GM19438 (cell line): ENCODE results near the gene TTC39B.

Experiments
- ATAC-seq: cut with Tn5 transposase; IDR thresholded peaks from one replicate; pipeline ENCODE4 v1.9.1; 2021; ENCODE audit warnings: low read depth; ENCODE audit not compliant: unreplicated experiment

The TTC39B gene

DNA sequence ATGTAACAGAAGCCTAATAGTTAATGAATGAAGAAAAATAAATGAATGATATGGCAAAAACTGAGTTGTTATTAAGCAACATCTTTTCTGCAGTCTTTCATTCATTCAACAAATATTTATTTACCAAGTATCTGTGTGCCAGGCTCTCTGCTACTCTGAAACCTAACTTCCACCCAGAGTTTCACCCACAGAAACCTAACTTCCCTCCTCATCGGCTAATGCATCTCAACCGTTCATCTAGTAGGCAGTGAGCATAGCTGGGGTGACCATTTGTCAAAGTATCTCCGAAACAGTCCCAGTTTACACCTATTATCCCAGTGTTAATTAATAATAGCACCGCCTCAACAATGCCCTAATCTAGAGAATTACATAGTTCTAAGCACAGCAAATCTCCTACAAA is 1.5 kb downstream of the TTC39B start:
- no peak for ATAC-seq

DNA sequence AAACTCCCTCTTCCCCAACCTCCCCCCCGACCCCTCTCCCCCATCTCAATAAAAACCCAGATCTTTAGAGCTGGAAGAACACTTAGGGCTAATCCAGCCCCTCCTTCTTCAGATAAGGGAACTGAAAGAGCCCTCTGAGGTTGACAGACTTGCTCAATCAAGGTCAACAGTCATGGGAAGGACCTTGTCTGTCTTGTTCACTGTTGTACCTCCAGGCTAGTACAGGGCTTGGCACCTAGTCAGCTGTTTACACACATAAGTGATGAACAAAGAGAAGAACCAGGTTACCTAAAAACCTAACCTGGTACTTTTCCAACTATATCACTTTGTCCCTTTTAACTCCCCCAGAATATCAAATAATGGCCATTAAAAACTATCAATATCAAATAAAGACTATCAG is 2.4 kb downstream of the TTC39B start:
- ATAC-seq, result no peak

DNA sequence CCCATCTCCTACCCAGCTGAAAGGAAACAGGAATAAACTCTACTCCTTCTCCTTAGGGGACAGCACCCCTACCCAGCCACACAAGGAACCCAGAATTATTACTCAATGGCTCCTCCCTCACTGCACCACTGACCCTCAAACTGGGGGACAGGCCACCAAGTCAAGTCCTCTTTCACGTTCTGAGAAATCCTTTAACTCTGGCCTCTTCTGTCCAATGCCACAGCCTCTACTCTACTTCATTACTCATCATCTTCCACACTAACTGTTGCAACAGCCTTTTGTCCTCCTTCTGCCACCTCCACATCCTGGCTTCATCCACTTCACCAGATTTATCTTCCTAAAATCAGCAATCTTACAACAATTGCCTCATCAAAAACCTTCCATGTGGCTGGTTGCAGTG is 6.8 kb downstream of the TTC39B start:
- no peak for ATAC-seq

DNA sequence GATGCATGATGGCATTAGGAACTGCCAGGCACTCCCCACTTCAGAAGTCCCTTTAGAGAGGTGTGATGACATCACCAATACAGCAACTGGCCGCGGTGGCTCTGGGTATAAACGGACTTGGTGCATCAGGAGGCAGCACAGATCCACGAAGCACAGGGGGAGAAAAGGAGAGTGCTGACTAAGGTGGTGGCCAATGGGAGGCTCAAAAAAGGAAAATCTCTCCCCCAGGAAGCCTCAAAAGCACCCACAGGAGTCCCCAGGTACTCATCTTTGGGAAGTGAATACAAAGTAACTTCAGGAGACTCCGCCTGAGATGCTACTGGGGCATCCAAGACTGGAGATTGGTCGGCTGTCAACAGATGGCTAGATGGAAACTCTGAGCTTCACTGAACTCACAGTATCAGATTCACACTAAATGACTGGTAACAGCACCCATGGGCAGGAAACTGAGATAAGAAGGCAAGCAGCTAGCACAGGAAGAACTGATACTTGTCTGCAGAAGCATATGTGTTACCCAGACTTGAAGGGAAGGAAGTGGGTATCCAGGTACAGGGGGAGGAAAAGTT is 7.6 kb downstream of the TTC39B start:
- peak; percentile 89 for ATAC-seq

DNA sequence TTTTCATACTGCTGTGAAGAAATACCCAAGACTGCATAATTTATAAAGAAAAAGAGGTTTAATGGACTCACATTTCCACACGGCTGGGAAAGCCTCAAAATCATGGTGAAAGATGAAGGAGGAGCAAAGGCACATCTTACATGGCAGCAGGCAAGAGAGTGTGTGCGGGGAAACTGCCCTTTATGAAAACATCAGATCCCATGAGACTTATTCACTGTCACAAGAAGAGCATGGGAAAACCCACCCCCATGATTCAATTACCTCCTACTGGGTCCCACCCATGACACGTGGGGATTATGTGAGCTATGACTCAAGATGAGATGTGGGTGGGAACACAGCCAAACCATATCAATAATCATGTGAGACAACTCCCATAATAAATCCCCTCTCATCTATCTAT is 8.7 kb downstream of the TTC39B start:
- no peak for ATAC-seq

DNA sequence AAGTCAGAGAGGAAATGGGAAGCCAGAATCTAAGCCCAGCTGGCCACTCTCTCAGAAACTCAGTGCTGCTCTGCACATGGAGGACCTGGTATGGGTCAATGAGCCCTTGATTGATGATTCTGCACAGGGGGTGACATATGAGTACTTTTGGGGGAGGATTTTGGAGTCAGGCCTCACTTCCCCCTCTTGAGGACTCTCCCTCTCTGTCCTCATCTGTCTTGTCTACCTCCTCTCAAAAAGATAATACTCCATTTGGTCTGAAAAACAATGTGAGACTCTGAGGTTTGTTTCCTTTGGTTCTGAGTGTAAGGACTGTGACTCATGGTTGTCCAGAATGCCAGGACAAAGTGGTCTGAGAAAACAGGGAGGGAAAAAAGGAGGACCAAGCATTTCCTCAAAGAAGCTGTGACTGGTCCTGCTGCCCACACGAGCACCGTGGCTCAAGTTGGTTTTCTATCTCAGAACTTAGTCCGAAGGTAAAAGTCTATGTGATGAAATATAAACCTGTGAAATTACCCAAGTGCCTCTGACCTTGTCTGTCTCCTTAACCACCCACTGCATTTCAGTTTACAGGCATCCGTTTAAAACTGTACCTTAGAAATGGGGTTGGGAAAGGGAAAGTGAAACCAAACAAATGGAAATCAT is 11.1 kb downstream of the TTC39B start:
- no peak for ATAC-seq

DNA sequence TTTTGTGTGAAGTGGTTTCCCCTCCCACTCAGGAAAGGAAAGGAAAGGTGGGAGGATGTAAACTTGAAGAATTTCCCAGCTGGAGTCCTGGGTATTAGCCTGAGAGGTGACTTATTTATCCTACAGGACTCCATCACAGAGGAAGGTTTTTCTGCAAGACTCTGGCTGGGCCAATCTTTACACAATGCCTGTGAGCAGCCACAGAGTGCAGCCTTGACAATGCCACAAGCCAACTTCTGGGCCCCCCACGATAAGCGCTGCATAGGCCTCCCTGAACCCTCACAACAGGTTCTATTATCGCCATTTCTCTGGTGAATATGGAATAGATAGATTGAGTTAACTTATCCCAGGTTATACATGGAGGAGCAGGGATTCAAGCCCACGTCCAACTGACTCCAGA is 12.4 kb downstream of the TTC39B start:
- no peak for ATAC-seq

DNA sequence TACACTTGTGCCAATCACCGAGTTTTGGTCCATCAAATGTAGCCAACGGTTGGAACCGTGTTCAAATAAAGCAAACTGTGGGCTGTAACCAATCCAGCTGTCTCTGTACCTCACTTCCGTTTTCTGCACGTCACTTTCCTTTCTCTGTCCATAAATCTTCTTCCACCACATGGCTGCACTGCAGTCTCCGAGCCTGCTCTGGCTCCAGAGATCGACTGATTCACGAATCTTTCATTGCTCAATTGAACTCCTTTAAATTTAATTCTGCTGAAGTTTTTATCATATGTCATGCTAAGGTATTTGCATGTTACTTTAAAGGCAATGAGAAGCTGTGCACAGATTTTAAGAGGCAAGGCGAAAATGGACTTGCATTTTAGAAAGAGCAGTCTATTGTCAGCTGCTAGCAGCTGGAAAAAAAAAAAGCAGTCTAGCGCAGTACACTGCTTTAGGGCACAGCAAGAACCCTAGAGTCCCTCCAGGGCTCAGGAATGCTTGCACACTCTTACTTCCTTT is 13.2 kb downstream of the TTC39B start:
- no peak for ATAC-seq

DNA sequence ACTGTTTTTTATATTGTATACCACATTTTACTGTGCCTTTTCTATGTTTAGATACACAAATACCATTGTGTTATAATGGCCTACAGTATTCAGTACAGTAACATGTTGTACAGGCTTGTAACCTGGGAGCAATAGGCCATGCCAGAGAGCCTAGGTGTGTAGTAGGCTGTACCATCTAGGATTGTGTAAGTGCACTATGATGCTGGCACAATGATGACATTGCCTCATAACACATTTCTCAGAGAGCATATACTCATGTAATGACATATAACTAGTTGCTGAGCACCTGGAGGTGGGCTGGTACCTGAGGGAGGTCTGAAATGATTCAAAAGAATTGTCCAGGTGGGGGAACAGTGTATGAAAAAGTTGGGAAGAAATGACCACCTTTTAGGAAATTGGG is 13.9 kb downstream of the TTC39B start:
- no peak for ATAC-seq

DNA sequence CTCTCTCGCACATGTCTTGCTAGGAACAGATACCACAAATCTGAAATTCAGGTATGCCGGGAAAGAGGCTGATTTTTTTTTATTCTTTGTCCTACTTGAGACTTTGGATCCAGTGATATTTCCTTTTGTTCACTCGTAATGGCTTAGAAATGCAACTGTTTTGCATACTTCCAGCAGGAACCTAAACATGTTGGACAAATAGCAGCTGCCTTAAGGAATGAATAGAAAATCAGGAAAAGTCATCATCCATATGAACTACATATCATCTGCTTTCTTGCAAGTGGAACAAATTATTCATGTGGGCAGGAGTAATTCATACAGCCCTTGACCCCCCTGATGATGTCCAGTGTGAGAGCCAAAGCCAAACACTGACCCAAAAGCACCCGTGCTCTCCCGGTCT is 17.4 kb downstream of the TTC39B start:
- no peak for ATAC-seq

DNA sequence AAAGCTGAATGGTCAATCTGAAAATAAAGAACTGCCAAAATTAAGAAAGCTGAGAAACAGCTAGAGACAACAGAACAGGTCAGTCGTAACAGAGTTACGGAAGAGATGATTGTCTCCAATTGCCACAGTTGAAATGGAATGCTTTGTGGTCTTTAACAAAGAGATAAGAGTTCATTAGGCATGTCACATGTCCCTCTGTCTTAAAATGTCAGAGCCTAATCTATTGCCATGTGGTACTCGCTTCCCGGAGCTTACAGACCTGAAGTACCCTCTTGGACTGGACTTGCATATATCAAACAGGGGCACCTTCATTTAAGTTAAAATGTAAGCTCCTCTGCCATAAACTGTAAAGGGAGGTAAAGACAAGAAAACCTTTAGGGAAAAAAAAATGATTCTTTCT is 19.7 kb downstream of the TTC39B start:
- no peak for ATAC-seq

DNA sequence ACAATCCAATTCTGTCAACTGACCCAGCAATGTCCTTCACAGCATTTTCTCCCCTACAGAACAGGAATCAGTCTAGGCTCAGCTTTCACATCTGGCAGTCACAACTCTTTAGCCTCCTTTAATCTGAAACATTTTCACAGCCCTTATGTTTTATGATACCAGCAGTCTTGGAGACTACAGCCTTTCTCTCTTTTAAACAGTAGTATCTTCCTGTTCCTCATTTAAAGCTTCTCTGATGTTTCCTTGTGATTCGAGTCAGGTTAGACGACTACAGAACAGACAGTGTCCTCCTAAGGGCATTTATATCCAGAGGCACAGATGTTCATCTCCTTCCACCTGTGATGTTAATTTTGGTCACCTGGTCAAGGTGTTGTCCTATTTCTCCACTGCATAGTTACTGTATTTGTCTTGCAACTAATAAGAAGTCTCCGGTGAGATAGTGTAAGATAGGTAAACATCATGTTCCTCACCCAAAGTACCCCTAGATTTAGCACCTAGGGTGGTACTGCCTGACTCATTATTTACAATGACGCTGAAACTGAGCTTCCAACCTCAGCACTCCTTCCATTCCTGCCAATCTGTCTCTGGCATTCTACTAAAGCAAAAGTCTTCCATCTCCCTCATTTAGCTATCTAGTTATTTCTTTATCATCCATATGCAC is 20.7 kb downstream of the TTC39B start:
- no peak for ATAC-seq

DNA sequence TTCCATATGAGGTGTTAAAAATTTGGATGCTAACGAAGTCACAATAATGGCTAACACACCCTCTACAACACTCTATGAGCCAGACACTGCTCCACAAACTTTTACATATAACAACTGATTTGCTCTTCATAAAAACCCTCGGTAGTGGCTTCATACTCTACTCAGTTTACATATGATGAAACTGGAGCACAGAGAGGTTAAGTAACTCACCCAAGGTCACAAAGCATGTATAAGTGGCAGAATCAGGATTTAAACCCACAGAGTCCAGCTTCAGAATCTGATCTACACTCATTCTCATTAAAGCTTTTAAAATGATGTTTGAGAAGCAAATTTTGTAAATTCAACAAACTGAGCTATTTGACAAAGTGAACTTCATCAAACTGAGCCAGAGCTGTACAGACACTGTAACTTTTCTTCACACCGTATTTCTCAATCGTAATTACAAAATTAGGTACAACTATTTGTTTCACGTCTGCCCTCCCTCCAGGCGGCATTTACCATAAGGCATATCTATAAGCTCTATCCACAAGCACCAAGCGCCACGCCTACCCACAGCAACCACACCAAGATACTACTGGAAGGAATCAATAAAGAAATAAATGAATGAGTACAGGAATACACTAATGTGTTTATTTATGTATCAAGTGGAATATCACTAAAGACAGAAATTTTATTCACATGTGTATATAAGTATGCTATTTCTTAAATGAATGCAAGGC is 24.3 kb downstream of the TTC39B start:
- ATAC-seq, result no peak

DNA sequence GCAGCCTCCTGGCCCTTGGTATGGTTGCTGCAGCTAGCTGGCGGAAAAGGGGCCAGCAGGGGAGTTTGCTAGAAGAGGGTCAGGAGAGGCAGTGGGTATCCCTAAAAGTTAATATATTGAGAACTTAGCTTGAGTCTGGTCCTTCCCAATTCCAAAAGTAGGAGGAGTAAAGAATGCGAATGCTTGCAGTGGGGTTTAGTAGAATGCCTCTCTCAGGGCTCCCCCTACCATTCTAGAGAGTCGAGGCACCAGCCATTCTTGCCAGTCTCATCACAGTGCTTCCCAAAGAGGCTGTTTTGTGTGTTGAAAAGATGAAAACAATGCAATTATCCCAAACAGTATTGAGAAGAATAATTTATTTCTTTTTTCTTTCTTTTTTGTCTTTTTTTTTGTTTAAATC is 26.4 kb downstream of the TTC39B start:
- no peak for ATAC-seq

DNA sequence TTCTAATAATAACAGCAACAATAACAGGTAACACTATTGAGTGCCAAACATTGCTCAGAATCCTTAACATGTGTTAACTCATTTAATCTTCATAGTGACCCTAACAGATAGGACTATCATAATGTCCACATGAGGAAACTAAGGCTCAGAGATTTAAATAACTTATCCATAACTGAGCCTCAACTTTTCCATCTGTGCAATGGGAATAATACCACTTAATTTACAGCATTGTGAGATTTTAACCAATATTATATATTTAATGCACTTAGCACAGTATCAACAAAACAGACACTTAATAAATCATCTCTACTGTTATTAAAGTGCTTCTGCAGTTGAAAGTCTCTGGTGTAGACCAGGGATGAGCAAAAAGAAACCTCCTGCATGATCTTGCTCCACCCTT is 28.2 kb downstream of the TTC39B start:
- no peak for ATAC-seq

DNA sequence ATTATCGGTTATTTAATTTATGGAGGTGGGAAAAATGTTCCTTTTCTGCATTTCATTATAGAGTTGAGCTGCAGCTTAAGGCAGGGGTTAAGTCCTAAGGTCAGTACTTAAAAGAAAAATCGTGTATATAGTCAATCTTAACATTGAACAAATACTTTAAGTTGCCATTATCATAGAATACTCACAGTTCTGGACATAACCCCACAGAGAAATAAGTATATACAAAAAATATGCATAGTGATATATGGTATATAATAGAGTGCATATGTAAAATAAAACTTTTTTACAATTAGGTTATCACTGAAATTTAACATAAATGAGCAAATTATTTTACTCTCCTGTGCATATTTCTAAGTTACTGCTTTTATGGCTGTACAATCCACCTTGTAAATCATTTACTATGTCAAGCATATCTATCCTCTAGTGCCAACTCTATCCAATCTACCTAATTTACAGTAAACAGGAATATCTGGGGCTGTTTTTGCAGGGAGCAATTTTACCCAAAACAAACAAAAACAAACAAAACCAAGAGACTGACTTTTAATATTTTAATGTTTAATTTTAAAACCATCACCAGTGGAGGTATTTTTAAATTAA is 28.8 kb downstream of the TTC39B start:
- ATAC-seq, result no peak

DNA sequence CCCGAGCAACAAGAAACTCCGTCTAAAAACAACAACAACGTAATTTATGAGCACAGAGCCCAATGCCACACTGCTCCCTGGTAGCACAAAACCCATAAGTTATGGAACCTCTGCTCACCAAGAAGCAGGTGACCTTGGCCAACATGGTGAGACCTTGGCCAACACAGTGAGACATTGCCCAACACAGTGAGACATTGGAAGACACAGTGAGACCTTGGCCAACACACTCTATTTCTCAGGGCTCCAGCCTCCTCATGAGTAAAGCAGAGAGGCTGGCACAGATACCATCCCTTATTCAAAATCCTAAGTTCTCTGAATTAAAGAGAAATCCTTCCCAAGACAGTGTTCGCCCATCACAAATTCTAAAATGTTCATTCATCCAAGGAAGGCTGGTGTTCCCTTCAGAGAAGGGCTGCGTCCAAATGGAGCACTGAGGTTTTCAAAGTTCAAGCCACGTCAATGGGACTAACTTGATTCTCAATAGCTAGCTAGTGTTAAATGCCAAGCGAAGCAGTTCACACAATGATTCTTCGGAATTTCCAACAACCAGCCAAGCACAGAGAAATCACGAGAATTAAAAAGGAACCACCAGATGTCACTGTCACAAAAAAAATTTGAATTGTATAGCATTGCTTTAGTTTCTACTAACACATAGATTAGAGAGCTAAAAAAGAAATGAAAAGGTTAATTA is 29.5 kb downstream of the TTC39B start:
- no peak for ATAC-seq

DNA sequence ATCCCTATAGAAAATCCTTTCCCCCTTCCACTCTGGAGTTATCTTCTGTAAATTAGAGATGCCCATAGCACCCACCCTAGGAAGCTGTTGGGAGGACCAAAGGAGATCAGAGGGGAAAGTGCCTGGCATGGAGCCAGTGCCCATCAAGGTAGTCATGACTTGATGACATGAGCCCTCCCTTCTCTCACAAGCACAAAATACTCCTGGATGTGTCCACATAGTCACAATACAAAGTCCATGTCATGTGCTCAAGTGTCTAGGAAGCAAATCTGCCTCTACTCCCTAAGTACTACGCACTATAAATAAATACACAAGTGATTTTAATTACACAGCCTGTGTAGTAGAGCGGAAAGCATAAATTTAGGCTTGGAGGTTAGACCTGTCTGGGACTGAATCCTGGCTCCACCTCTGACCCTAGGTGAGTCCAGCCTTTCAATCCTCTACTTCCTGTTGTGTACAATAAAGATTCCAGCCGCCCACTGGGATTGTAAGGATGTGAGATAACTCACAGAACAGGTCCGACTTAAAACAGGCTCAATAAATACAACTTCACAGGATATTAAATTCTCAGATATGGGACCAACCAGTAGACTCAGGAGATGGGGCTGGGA is 30.6 kb downstream of the TTC39B start:
- no peak for ATAC-seq

DNA sequence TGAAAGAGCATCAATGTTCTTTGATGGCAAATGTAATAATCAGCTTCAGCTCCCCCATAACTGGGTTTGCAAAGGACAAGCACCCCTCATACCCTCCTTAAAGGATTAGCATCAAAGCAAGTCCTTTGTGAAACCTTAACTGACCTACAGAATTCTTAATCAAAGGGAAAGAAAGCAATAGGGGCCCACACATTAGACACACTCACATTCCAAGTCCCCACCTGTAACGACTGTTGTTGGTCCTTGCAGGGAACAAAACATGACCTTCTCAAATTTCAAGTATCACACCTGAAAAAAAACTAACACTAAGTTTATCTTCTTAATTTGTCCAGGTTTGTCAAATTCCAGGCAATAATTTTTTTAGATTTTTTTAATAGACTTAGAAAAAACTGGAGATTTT is 32.6 kb downstream of the TTC39B start:
- ATAC-seq, result no peak

DNA sequence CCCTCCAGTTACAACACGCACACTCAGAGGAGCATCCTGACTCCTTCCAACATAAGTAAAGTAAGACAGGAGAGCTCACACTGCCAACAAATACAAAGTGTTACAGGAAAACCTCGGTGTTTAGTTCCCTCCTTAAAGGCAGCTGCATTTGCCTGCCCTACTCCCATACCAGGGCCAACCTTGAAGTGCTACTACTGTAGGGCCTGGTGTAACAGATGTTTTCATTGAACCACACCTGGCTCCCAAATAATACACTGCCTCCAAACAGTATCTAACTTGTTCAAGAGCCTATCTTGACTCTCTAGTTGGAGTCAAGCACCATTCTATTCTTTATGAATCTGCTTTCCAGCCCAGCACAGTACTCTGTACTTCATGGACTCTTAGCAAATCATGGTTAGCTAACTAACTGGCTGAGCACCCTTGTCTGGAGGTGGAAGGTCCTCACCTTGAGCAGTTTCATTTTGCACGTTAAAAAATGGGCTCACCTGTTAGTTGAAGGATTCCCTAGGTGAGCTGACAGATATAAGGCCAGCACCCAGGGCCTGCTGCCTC is 34.6 kb downstream of the TTC39B start:
- ATAC-seq, result no peak
